ENCODE results near the gene HIVEP3.

The HIVEP3 gene

GRCh38 chr1:41779360-41779759 lies 139.4 kb downstream of the HIVEP3 start:
- H3K4me3 ChIP-seq (ENCODE audit: low read length), result no peak overlapping the region
- no peak for TF ChIP-seq CTCF (IDR thresholded peaks at IDR 0.05; ENCODE audit: insufficient read depth, low read depth, low read length, missing control alignments)
- DNase-seq (ENCODE audit: low read depth), result no peak

- no peak for DNase-seq (ENCODE audit: low read depth)
- no peak overlapping the region for H3K4me3 ChIP-seq (ENCODE audit: low read length)
- TF ChIP-seq CTCF (IDR thresholded peaks at IDR 0.05; ENCODE audit: insufficient read depth, low read depth, low read length, missing control alignments), result no peak
Measured at GRCh38 chr1:41777695-41778094, 141.0 kb downstream of the HIVEP3 start.

- DNase-seq (ENCODE audit: low read depth), result no peak
- H3K4me3 ChIP-seq (ENCODE audit: low read length), result no peak overlapping the region
- TF ChIP-seq CTCF (IDR thresholded peaks at IDR 0.05; ENCODE audit: insufficient read depth, low read depth, low read length, missing control alignments), result no peak
Measured at GRCh38 chr1:41776891-41777441, 141.8 kb downstream of the HIVEP3 start.

GRCh38 chr1:41775956-41776585 lies 142.7 kb downstream of the HIVEP3 start:
- no peak for TF ChIP-seq CTCF (IDR thresholded peaks at IDR 0.05; ENCODE audit: insufficient read depth, low read depth, low read length, missing control alignments)
- no peak overlapping the region for H3K4me3 ChIP-seq (ENCODE audit: low read length)
- no peak for DNase-seq (ENCODE audit: low read depth)

- H3K4me3 ChIP-seq (ENCODE audit: low read length), result no peak overlapping the region
- no peak for DNase-seq (ENCODE audit: low read depth)
- no peak for TF ChIP-seq CTCF (IDR thresholded peaks at IDR 0.05; ENCODE audit: insufficient read depth, low read depth, low read length, missing control alignments)
Measured at GRCh38 chr1:41774471-41774990, 144.2 kb downstream of the HIVEP3 start.

- no peak overlapping the region for H3K4me3 ChIP-seq (ENCODE audit: low read length)
- no peak for TF ChIP-seq CTCF (IDR thresholded peaks at IDR 0.05; ENCODE audit: insufficient read depth, low read depth, low read length, missing control alignments)
- no peak for DNase-seq (ENCODE audit: low read depth)
Measured at GRCh38 chr1:41773842-41774241, 144.9 kb downstream of the HIVEP3 start.

GRCh38 chr1:41773144-41773591 lies 145.6 kb downstream of the HIVEP3 start:
- TF ChIP-seq CTCF (IDR thresholded peaks at IDR 0.05; ENCODE audit: insufficient read depth, low read depth, low read length, missing control alignments), result no peak
- peak; percentile 54 for DNase-seq (ENCODE audit: low read depth)
- H3K4me3 ChIP-seq (ENCODE audit: low read length), result no peak overlapping the region

Measured in epithelial cell of esophagus (primary cell).